ENCODE results near the gene MN1.
A peak's percentile ranks its signal among the peaks of the same experiment; 100 is the strongest.

MN1 gene

DNA sequence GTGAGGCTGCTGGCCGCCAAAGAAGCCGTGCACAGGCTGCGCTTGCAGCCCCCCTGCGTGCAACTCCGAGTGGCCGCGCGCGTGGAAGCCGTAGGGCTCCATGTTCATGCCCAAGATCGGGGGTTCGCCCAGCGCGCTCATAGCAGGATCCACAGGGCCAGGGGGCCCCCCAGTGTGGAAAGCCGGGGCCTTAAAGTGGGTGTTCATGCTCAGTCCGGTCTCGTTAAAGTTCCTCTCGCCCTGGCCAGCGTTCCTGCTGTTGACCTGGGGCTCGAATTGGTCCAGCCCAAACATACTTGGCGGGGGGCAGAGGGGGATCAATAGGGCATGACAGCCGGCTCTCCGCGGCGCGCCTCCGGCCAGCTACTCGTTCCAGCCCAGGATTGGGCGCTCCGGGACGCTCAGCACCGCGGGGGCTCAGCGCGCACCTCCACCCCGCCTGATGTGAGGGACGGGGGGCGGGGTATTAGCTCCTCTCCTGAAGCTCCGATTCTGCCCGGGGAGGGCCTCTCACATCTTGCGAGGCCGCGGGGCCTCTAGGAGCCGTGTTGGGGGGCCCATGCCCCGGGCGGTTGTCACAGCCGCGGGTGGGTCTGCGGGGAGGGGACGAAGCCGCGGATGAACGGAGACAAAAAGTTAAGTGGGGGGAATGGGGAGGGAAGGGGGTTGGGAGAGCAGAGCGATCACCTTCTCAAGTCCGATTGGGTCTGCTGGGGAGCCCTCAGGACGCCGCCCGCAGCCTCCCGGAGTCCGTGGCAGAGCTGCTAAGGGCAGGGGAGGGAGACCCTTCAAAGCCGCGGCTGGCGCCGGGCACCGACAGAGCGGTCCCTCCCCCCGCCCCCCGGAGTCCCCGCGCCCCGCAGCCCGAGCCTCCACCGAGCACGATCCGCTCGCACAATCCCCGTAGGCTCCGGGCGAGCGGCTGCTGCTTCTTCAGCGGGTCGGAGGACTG is 1.0 kb downstream of the MN1 start:
- no peak for DNase-seq (ENCODE audit: low spot score)

DNA sequence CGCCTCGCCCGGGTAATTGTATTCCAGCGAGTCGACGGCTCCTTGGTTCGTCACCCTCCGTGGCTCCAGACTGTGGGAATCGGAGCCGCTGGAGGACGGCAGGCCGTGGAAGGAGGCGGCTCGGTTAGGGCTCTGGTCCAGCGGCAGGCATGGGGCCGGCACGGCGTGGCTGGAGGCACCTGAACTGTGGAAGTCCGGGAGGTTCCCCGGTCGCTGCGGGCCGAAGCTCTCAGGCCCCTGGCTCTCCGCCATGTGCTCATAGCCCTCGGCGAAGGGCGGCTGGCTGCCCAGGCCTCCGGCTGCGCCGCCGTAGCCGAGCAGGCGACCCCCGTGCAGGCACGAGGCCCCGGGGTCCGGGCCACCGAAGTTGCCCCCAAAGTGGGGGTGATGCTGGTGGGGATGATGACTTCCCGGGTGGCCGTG is 1.7 kb downstream of the MN1 start:
- DNase-seq (ENCODE audit: low spot score) = no peak

DNA sequence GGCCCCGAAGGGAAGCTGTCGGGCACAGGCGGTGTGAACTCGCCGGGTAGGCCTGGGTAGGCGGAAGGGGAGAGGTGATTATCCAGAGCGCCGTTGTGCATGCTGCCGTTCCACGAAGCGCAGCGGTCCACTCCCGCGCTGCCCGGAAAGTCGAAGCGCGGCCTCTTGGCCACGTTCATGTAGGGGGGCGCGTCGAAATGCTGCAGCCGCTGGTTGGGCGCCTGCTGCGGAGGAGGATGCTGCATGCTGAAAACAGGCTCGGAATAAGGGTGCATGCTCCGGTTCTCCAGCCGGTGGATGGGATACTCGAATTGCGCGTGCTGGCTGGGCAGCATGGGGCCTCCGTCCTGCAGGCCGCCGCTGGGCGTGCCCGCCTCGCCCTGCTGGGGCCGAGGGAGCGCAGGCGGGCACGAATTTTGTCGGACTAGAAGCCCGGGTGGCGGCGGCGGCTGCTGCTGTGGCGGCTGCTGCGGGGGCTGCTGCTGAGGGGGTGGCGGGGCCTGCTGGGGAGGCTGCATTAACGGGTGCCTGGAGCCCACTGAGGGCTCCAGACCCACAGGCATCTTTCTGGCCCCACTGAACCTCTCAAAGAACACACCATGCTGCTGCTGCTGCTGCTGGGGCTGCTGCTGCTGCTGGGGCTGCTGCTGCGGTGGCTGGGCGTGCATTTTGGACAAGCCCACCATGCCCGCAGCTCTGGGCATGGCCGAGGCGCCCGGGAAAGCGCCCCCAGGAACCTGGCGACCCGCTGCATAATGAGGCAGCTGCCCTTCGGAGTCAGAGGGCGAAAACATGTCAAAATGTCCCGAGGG is 2.3 kb downstream of the MN1 start:
- no peak for DNase-seq (ENCODE audit: low spot score)

DNA sequence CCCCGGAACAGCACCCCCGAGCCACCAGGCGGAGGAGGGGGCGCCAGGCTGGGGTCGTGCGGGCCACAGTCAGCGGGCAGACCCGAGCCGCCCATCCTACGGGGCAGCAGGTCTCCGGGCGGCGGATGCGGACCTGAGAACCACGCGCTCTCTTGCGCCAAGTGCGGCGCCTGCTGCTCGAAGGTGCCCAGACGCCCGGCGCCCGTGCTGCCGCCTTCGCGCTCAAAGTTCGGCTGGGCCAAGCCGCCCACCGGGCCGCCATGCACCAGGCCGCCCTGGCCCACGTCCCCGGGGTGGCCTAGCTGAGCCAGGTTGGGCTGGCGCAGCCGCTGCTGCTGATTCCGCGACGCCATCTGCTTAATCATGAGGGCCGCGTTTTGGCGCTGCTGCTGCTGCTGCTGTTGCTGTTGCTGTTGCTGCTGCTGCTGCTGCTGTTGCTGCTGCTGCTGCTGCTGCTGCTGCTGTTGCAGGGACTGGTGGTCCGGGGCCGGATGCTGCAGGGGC is 3.0 kb downstream of the MN1 start:
- no peak for DNase-seq (ENCODE audit: low spot score)

DNA sequence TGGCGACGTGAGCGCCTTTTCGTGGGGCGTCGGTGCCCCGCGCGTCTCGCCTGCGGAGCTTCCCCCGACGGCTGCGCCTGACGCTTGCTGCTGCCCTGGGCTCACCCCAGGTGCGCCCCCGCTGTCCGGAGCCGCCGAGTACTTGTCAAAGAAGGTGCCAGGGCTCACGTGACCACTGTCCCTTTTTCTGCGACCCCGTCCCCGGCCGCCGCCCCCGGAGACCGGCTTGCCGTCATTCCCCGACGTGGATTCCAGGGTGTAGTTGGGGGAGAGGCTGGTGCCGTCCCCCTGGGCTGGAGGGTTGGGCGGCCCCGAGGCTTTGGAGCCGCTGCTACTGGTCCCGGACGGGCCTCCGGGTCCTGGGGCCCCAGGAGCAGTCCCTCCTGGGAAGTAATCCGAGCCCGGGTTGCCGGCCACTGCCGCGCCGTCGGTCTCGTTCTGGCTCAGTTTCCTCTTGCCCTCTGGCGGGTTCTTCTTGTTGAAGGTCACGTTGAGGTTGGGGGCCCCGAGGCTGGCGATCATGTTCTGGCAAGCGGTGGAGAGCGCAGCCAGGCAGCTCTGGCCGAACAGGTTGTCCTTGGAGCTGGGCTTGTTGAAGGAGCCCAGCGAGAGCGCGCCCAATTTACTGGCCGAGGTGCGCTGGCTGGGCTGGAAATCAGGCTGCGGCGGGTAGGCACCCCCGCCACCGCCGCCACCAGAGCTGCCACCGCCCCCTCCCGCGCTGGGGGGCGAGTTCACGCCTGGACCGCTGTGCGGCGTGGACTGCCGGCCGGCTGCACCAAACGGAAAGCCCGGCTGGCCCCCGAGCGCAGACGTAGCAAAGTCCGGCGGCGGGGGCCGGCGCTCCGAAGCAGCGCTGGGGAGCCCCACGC is 3.8 kb downstream of the MN1 start:
- DNase-seq (ENCODE audit: low spot score) = no peak

DNA sequence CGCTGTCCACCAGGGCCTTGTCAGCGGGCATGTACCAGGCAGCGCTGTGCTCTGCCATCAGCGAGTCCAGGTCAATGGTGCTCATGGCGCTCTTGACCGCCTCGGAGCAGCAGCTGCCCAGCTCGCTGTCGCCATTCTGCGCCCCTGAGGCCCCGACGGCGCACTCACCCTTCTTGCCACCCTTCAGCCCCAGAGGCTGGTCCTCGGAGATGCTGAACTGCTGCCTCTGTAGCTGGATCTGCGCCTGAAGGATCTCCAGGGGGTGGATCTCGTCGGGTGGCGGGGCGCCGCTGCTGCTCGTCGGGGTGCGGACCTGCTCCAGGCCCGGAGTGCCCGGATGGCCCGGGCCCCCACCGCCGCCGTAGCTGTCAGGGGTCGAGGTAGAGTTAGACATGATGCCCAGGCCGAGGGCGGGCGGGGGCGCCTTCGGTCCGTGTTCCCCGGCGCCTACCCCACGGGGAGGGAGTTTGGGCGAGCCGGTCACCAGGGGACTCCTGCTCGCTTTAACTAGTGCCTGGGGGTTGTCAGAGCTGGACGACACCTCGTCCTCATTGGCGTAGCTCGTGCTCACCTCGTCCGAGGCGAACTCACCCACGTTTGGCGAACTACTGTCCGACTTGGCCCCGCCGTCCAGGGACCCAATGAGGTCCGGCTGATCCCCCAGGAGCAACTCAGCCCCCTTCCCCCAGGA is 4.6 kb downstream of the MN1 start:
- no peak for DNase-seq (ENCODE audit: low spot score)

DNA sequence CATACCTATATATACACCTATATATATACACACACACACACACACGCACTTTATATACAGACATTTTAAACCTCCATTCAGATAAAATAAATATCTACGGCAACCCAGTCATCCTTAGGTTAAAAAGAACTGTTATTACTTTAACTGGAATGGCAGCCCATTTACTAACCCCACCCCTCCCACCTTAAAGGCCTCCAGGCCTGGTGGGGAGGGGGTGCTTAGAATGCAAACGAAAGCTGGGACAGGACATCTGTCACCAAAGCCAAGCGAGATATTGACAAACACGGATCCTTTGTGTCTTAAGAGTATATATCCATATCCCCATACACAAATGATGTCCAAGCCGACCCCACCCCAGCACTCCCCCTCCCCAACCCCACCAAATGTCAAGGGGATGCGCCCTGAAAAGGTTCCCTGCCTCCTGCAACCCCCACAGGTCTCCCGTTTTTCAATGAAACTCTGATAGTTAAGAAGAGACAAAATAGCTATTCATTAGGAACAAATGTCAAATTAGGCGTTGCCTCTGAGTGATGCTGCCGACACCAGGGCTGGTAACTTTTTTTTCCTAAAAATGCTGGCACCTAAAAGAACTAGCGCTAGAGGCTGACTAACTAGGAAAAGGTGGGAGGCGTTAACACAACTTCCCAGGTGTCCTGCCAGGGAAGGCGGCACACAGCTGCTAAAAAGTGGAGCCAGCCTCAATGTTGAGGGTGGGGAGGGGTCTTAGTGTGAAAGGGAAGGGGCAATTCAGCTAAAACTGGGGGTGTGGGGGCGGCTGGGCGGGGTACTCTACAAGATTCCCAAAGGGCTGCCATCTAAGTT is 5.6 kb downstream of the MN1 start:
- DNase-seq (ENCODE audit: low spot score) = no peak

DNA sequence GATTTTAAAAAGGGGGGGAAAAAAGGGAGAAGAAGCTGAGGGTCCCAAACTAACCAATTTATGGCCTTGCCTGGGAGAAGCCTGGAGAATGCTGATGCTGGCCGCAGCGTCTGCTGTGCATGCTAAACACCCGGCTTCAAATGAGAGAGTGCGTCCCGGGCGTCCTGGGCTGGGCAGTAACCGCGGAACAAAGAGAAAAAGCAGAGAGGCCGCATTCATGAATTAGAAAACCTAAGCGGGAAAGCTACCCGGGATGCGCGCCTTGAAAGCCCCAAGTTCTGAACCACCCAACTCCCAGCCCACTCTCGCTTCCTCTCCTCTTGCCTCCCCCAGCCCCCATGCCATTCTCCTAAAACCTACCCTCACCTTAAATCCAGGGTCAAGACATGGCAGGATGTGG is 6.5 kb downstream of the MN1 start:
- DNase-seq (ENCODE audit: low spot score) = peak; percentile 60

DNA sequence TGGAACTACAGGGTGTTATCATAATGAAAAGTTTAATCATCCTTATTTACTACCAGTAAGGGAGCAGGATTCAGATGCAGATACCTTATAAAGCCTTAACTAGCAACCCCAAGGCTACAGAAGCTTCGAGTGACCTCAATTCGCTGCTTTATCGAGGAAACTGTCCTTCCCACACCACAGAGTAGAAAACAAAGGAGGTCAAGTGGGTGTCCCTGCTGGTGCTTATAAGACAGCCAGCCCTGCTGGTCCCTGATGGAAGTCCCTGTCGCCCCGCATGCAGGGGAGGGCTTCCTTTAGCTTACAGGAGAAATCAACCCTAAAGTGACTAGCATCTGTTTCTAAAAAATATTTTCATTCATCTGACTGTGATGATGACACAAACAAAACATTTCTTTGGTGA is 7.3 kb downstream of the MN1 start:
- DNase-seq (ENCODE audit: low spot score) = no peak

DNA sequence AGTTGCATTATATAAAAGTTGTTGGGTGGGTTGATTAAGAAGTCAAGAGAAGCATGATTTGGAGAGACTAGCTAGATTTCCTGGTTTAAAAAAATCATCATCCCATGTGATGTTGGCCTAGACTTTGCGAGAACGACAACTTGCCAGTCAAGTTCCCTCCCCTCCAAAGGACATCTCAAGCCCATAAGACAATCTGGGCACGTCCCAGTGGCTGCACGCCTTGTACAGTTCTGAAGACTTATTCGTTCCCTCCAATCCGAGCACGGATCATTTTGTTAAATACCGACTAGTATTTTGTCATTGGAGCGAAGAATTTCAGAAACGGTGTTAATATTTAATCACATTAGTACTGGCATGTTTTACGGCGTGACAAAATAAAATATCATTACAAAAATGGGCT is 8.0 kb downstream of the MN1 start:
- DNase-seq (ENCODE audit: low spot score) = no peak

DNA sequence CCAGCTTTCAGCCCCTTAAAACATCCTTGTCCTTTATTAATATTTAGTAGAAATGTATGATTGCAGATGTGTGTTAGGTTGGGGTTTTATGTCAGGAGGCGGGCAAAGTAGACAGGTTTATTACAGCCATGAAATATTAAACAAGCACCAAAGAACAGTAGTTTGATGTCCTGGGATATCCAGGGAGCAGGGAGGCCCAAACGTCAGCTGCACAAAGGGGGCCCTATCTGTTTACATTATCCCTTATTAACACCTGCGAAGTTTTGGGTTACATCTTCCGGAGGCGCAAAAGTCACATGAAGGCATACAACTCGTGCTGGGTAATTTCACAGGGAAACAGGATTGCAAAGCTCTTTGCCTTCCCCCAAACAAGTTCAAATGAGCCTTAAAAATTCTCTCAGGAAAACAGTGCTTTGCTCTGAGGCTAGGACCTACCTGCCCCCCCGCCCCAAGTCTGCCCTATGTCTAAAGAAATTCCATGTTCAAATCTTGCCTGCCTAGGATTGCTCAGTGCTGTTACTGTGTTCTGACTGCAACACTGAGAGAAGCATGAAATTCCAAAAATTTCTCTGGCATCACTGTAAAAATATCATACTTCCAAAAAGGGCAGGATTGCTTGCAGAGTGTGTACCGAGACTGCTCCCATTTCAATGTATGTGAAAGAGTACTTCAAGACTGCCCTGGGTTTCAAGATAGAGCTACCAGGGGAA is 8.9 kb downstream of the MN1 start:
- no peak for DNase-seq (ENCODE audit: low spot score)

DNA sequence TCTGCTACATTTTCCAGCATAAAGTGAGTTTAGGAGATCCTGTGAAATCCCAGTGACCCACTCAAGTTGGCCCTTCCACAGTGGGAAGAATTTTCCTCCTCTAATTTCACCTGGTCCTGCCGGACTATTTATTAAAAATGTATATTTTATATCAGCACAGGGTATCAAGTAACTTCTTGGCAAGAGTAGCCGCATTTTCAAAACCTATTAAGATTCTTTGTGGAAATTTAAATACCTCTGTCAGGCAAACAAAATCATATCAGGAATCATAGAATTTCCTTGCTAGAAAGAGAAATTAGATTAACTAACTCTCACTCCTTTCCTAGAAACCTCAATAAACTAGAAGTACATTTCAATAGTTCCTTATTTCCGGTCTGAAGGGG is 9.7 kb downstream of the MN1 start:
- DNase-seq (ENCODE audit: low spot score) = no peak

DNA sequence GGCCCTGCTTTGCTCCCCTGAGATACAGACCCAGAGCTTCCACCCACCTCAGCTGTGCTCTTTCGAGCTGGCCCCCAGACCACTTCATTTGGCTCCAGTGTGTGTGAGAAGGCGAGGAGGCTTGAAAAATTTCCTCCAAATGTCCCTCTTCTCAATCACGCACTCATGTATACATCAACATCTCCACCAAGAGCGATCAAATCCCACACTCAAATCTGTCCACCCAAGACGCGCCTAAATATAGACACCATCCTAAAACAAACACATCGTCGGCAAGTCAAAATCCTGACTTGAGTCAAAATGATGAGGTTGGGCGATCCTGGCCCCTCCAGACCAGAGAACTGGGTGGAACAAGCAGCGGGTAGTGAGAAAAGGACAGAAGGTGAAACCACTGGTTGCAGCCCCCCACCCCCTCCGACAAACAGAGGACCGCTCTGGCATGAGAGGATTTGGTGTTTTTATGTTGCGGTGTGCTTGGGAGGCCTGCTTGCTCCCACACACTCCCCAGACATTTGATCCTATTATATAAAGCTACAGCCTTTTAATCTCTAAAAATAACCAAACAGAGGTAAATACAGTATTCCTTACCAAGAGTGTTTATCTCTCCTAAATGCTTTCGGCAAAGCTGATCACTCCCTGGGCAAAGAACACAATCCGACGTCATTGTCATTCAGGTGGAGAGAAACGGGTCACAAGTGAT is 10.2 kb downstream of the MN1 start:
- no peak for DNase-seq (ENCODE audit: low spot score)

DNA sequence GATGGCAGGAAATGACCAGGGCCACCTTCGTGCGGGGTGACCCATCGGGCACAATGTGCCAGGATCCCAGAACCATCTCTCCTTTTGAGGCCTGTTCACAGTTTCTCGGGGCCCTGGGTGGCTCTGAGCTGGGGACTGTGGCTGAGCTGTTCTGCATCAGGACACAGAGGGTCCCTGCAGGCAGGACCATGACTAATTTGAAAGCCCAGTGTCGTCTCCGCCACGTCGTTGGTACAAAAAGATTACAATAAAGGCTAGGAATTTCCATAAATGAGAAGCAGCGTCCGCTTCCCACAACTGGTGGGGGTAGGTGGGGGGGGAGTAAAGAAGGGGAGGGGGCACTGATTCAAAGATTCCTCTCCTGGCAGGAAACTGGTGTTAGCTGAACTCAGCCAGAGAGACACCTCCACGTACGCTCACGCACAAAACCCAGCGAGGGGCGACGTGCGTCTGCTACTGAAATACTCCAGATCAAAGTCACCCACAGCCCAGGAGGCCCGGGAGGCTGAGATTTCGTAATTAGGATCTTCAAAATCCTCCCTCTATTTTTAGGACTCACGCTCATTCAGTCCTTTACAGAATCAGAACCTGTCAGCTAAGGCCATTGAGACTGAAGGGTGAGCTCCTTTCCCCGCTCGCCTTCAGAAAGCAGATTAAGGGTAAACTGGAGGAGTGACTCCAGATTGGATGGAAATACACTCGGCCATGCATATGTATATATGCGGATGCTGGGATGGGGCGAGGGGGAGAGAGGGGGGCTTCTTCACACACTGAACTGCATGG is 11.0 kb downstream of the MN1 start:
- no peak for DNase-seq (ENCODE audit: low spot score)

DNA sequence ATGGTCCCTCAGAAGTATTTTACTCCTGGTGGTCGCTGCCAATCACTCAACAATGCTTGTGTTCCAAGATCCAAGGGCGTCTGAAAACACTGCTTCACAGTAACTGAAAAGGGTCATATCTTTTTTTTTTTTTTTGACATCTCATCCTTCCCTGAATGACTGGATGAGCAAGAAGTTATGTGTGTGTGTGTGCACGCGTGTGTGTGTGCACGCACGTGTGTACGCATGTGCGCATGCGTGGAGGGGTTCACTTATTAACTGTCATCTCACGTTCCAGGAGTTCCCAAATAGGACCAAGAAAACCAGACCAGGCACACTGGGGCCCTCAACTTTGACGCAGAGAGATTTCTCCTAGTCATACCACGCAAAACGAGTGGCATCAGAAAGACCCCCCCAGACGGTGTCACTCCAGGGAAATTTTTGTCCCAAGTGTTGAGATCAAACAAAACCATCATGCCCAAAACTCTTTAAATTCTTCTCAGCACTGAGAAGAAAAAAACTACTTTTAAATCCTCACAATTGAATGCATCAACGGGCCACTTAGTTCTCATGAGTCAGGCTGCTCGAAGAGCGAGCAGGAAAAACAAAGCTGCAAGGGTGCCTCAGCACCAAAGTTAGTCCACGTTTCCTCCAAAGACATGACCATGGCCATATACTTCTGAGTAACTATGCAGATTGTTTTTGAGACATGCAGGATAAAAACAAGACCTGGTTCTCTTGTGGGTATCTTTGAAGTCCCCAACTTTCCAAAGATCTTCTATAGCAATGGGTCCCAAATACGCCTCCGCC is 12.9 kb downstream of the MN1 start:
- no peak for DNase-seq (ENCODE audit: low spot score)

DNA sequence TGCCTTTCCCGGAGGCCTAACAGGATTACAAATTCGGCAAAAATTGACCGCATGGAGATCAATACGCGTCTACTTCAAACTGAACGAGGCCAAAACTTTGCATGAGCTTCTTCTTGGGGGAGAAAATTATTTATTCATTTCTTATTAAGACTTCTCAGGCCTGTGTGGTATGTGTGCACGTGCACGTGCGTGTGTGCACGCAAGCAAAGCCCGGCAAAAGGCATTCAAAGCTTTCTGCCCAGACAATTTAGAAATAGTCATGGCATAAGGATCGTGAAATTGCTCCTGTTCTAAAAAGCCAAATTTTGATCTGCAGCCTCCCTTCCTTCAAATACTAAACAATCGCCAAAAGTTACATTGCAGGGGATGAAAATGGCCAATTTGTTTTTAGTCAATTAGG is 14.6 kb downstream of the MN1 start:
- DNase-seq (ENCODE audit: low spot score) = no peak

DNA sequence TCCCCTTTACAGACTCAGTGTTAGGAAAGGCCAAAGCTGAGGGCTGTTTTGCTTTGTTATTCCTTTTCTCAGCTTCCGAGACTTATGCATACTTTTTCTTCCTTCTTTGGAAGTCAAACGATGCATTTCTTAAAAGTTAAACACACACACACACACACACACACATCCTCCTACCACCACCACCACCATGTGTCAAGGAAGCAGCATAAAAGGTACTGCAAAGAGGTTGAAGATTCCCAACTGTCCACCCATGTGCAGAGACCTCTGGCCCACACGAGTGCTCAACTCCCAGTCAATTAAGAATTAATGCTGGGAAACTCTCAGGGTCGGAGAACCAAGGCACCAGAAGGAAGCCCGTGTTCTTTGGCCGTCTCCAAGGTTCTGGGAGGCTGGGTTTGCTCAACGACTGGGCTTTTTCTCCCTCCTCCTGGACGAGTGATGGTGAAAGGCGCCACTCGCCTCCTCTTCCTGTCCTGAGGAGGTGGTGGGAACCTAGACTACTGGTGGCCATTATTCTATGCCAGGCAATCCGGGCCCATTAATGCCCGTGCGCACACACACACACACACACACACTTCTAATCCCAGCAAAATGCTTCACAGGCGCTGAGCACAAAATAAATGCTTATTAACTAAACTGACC is 15.1 kb downstream of the MN1 start:
- no peak for DNase-seq (ENCODE audit: low spot score)

Measured in globus pallidus (tissue), 1 donor.